GM12873 (cell line): Measurements from ENCODE around the gene GABRB1.

Experiments used
- TF ChIP-seq, protein P1 (sequence below): IDR thresholded peaks from 2 replicates; pipeline ENCODE4 v1.5.1; 2012; ENCODE audit warnings: low read depth, mild to moderate bottlenecking, moderate library complexity, low read length, control low read depth; ENCODE audit not compliant: insufficient read depth; ENCODE audit errors: missing control alignments

GABRB1 gene

DNA sequence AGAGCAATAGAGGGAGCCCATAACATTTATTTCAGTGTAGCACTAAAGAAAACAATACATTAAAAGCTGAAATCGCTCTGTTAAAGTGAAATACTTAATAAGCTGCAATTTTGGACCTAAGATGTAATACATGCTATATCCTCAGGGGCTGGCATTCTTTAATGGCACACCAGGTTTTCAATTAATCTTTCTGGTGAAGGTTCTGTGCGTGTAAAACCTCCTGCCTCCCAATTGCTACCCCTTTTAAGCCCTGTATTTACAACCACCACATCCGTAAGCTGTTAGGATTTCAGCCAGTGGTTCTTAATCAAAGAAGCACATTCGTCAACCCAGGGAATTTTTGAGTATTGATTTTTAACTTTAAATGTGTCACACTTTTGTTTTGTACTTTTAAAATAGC lies 439.7 kb downstream of the GABRB1 start:
- TF ChIP-seq, protein P1, sequence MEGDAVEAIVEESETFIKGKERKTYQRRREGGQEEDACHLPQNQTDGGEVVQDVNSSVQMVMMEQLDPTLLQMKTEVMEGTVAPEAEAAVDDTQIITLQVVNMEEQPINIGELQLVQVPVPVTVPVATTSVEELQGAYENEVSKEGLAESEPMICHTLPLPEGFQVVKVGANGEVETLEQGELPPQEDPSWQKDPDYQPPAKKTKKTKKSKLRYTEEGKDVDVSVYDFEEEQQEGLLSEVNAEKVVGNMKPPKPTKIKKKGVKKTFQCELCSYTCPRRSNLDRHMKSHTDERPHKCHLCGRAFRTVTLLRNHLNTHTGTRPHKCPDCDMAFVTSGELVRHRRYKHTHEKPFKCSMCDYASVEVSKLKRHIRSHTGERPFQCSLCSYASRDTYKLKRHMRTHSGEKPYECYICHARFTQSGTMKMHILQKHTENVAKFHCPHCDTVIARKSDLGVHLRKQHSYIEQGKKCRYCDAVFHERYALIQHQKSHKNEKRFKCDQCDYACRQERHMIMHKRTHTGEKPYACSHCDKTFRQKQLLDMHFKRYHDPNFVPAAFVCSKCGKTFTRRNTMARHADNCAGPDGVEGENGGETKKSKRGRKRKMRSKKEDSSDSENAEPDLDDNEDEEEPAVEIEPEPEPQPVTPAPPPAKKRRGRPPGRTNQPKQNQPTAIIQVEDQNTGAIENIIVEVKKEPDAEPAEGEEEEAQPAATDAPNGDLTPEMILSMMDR = no peak

DNA sequence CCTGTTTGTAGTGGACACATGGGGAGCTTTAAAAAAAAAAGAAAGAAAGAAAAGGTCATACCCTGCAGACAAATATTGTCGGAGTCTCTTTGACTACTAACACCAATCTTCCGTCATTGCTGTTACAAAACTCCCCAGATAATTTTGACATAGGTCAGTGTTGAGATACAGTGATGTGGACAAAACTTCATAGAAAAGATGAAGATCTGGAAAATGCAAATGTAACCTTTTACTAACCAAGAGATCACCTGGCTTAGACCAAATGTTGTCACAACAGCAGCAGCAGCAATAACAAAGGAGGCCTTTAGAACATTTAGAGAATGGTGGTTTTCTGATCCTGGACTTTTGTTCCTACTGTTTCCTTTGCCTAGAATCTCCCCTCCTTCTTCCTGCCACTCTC lies 440.2 kb downstream of the GABRB1 start:
- TF ChIP-seq, protein P1 = no peak

DNA sequence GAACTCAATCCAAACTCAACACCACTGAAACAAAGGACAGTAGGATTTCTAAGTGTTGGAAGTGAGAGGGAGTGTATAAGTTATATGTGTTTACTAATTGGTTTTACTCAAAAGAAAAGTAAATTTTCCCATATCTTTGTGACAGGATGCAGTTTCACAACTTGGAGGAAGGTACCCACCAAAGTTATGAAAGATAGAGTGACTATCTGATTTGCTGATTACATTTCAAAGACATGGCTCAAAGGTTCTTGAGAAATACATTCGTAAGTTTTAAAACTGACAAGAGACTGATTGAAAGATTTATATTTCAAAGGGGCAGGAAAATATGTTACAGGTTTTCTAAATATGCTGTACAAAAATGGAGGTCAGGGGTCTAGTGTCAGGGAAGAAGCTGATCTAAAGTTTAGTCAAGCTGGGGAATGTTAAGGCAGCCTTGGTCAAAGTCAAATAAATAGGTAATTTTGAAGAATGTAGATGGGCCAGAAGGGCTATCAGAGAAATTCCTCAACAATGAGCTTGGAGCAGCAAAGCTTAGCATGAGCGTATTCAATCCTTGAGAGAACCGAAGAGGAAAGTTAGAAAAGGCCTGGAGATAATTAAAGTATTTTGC lies 441.9 kb downstream of the GABRB1 start:
- TF ChIP-seq, protein P1 = no peak

DNA sequence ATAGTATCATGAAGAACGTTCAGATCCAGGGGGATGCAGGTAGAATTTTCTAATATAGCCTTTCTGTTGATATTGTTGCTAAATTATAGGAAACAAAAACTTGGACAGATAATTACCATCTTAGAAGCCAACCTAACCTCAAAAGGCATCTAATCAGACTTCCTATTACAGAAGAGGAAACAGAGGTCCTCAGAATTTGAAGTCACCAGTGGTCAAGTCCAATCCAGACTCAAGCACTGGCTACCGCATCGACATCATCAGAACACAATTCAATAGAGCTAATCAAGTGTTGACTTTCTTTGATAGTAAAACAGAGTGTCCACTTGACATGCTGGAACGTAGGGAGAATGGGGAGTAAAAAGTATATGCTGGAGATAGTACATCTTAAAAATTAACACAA lies 443.4 kb downstream of the GABRB1 start:
- TF ChIP-seq, protein P1 = no peak

DNA sequence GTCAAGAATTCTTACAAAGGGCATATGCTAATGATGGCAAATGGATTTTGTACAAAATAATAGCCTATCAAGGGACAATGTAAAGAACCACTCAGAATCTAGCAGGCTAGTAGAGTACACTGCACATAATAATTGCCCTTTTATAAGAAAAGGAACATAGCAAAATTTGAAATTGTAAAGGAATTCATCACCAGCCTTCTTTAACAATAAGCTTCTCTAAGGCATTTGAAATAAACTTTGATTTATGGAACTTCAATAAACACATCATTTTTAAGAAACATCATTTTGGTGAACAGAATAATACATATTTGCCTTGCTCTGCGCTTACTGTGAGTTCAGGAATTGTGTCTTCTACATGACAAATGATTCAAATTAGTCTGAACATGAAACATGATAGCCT lies 444.0 kb downstream of the GABRB1 start:
- TF ChIP-seq, protein P1 = no peak
